Kidney epithelial cell (primary cell): Measurements from ENCODE around the gene NSD2. TPM values are rescaled to one million over a fixed set of nuclear protein-coding genes. Genes with fewer than 3 reads are reported as not detected.

Source experiments
- DNase-seq: peaks from one replicate; pipeline ENCODE4 v3.0.0-alpha.2; 2010; ENCODE audit warnings: low read depth
- H3K27me3 ChIP-seq: 2 replicates; pipeline ENCODE4 v1.6.0; 2011; ENCODE audit warnings: low read length; ENCODE audit not compliant: control insufficient read depth, insufficient read depth
- H3K36me3 ChIP-seq: 2 replicates; pipeline ENCODE4 v1.5.1; 2011; ENCODE audit warnings: low read length; ENCODE audit not compliant: control insufficient read depth, insufficient read depth
- H3K4me3 ChIP-seq: 2 replicates; pipeline ENCODE4 v1.5.1; 2011; ENCODE audit warnings: low read depth, mild to moderate bottlenecking, control low read depth, low read length
- total RNA-seq: library from RNA; depleted of rRNA; stranded (reverse); fragments of >200 nt; gene quantifications from 2 replicates; pipeline ENCODE4 v1.2.3, GENCODE V29; 2015
- TF ChIP-seq, protein P1 (sequence below): IDR thresholded peaks from 2 replicates; pipeline ENCODE4 v1.5.1; 2011; ENCODE audit warnings: mild to moderate bottlenecking, moderate library complexity, low read length, control low read depth, inconsistent platforms; ENCODE audit not compliant: insufficient read depth, poor library complexity, severe bottlenecking

The NSD2 gene
- total RNA-seq, 1 donor from 2014 or later: 68.5 TPM

GRCh38 chr4:1971456-1972200, 100.4 kb downstream of the NSD2 start:
- TF ChIP-seq, protein P1, sequence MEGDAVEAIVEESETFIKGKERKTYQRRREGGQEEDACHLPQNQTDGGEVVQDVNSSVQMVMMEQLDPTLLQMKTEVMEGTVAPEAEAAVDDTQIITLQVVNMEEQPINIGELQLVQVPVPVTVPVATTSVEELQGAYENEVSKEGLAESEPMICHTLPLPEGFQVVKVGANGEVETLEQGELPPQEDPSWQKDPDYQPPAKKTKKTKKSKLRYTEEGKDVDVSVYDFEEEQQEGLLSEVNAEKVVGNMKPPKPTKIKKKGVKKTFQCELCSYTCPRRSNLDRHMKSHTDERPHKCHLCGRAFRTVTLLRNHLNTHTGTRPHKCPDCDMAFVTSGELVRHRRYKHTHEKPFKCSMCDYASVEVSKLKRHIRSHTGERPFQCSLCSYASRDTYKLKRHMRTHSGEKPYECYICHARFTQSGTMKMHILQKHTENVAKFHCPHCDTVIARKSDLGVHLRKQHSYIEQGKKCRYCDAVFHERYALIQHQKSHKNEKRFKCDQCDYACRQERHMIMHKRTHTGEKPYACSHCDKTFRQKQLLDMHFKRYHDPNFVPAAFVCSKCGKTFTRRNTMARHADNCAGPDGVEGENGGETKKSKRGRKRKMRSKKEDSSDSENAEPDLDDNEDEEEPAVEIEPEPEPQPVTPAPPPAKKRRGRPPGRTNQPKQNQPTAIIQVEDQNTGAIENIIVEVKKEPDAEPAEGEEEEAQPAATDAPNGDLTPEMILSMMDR: no peak
- Histone ChIP-seq H3K36me3 (no peaks in the 10 kb centered on the region), H3K27me3 (no peaks in the 10 kb centered on the region), H3K4me3 (no peak overlapping the region)
- DNase-seq: no peak

- no peaks in the 10 kb centered on the region for H3K36me3 ChIP-seq
Measured at GRCh38 chr4:1972414-1972813, 101.2 kb downstream of the NSD2 start.

GRCh38 chr4:1973218-1973617, 102.0 kb downstream of the NSD2 start:
- no peak overlapping the region for H3K4me3 ChIP-seq
- DNase-seq: no peak
- H3K27me3 ChIP-seq: no peaks in the 10 kb centered on the region
- no peaks in the 10 kb centered on the region for H3K36me3 ChIP-seq
- TF ChIP-seq, protein P1: no peak

More at GRCh38 chr4:1972414-1972813, 101.2 kb downstream of the NSD2 start:
- TF ChIP-seq, protein P1: no peak
- no peak overlapping the region for H3K4me3 ChIP-seq
- no peaks in the 10 kb centered on the region for H3K27me3 ChIP-seq
- no peak for DNase-seq

DNA sequence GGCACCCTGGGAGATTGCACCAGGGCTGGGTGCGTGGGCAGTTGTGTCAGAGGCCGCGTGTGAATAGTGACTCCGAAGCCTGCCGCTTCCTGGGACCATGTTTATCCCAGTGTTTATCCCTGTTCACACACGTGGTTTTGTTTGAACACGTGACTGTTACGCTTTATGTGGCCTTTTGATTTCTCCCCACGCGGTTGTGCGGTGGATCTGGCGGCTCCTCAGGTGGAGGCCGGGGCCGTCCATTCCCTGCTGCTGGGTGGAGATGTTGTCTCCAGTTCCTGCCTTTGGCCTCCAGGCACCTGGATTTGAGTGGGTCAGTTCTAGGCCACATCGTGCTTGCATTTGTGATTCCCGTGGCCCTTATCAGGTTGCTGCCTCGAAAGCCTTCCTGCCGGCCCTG, 102.5 kb downstream of the NSD2 start:
- TF ChIP-seq, protein P1: no peak
- Histone ChIP-seq H3K4me3 (no peak overlapping the region), H3K36me3 (no peaks in the 10 kb centered on the region), H3K27me3 (no peaks in the 10 kb centered on the region)
- DNase-seq: no peak

DNA sequence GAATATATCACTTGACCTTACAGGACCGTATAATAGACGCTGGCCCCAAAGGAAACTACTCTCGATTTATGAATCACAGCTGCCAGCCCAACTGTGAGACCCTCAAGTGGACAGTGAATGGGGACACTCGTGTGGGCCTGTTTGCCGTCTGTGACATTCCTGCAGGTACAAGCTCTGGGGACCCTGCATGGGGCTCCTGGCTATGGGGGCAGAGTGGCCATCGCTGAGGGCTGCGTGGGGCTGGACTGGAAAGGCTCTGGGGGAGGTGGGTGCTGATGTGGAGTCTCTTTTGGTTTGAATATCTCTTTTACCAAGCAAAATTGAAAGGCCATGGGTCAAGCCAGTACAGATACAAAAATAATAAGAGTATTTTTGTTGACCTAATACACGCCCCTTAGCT, 103.6 kb downstream of the NSD2 start:
- Histone ChIP-seq H3K27me3 (no peaks in the 10 kb centered on the region), H3K4me3 (no peak overlapping the region), H3K36me3 (peaks cover 1% of the 10 kb centered on the region)
- TF ChIP-seq, protein P1: no peak
- no peak for DNase-seq

GRCh38 chr4:1975391-1975801, 104.2 kb downstream of the NSD2 start:
- H3K36me3 ChIP-seq: peaks cover 2% of the 10 kb centered on the region
- H3K27me3 ChIP-seq: no peaks in the 10 kb centered on the region
- TF ChIP-seq, protein P1: no peak
- no peak for DNase-seq
- H3K4me3 ChIP-seq: no peak overlapping the region
